ENCODE measurements around the gene BIN2.

DNA sequence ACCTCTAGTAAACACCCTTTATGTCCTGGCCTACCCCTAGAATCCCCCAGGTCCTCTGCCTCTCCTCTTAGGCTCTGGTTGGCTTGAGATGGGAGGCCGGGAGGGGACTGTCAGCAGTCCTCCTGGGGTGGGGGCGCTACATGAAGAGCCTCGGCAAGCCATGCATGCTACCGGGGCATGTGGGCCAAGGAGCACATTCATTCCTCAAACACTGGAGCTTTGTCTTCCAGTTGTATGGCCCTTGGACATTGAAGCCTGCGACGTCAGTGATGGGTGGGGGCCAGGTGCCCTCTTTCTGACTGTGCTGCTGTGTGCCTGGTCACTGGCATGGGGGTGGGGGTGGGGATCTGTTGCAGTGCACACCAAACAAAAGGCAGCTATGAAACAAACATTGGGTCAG, 38.3 kb upstream of the BIN2 start:
- TF ChIP-seq POLR2AphosphoS5 (IDR thresholded peaks at IDR 0.05; ENCODE audit: low read depth, low read length) (no peak), TAF1 (IDR thresholded peaks at IDR 0.05; ENCODE audit: borderline replicate concordance, insufficient read depth, low read length) (no peak)

Measured in PFSK-1 (cell line).